ENCODE data around the gene ZFP90.
A peak's percentile ranks its signal among the peaks of the same experiment; 100 is the strongest.
"Not testable (repeated sequence)": the region's sequence is repeated elsewhere in the genome, so short reads cannot be mapped to it uniquely, and the experiment has no call there.

ZFP90 gene

DNA sequence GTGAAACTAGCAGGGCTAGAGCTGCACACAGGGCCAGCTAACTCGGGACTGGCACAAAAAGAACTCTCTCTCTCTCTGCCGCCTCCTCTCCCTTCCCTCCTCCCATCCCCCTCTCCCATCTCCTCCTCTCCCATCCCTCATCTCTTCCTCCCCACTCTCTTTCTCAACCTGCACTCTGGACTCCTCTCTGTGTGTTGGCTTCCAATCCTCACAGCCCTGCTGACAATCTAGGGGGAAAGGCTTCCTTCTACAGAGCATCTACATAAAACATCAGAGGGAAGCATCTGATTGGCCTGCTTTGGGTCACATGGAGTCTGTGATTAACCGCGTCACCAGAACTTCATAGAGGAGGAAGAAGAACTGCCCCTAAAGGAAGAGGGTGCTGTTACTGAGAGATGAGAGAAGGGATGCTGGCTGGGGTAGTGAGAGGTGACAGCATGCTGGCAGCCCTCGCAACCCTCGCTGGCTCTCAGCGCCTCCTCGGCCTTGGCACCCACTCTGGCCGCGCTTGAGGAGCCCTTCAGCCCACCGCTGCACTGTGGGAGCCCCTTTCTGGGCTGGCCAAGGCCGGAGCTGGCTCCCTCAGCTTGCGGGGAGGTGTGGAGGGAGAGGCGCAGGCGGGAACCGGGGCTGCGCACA is 12.8 kb upstream of the ZFP90 start:
- H3K27ac ChIP-seq (ENCODE audit: low read depth, low read length): no peak overlapping the region
- H3K4me3 ChIP-seq (ENCODE audit: low read length): no peak overlapping the region
- peaks cover 4% of the 10 kb centered on the region for H3K27me3 ChIP-seq (ENCODE audit: control insufficient read depth, insufficient read depth, low read length)
- no peak overlapping the region for H3K9ac ChIP-seq (ENCODE audit: low read length)
- H3K4me1 ChIP-seq (ENCODE audit: control insufficient read depth, insufficient read depth, low read length): peaks cover 9% of the 10 kb centered on the region
- H3K36me3 ChIP-seq (ENCODE audit: control insufficient read depth, insufficient read depth, low read length): no peaks in the 10 kb centered on the region

GRCh38 chr16:68526782-68527145 is 12.3 kb upstream of the ZFP90 start:
- H3K4me3 ChIP-seq (ENCODE audit: low read length): no peak overlapping the region
- H3K9ac ChIP-seq (ENCODE audit: low read length): no peak overlapping the region
- H3K27ac ChIP-seq (ENCODE audit: low read depth, low read length): no peak overlapping the region
- H3K36me3 ChIP-seq (ENCODE audit: control insufficient read depth, insufficient read depth, low read length): no peaks in the 10 kb centered on the region
- H3K4me1 ChIP-seq (ENCODE audit: control insufficient read depth, insufficient read depth, low read length): peaks cover 9% of the 10 kb centered on the region
- H3K27me3 ChIP-seq (ENCODE audit: control insufficient read depth, insufficient read depth, low read length): peaks cover 4% of the 10 kb centered on the region

GRCh38 chr16:68528233-68528632 is 10.9 kb upstream of the ZFP90 start:
- H3K27ac ChIP-seq (ENCODE audit: low read depth, low read length): no peak overlapping the region
- H3K4me3 ChIP-seq (ENCODE audit: low read length): no peak overlapping the region
- H3K27me3 ChIP-seq (ENCODE audit: control insufficient read depth, insufficient read depth, low read length): peaks cover 4% of the 10 kb centered on the region
- peaks cover 9% of the 10 kb centered on the region for H3K4me1 ChIP-seq (ENCODE audit: control insufficient read depth, insufficient read depth, low read length)
- H3K9ac ChIP-seq (ENCODE audit: low read length): no peak overlapping the region
- no peaks in the 10 kb centered on the region for H3K36me3 ChIP-seq (ENCODE audit: control insufficient read depth, insufficient read depth, low read length)

- Histone ChIP-seq H3K27me3 (ENCODE audit: control insufficient read depth, insufficient read depth, low read length) (peaks cover 4% of the 10 kb centered on the region), H3K4me3 (ENCODE audit: low read length) (peak overlapping the region; percentile 38), H3K9ac (ENCODE audit: low read length) (no peak overlapping the region), H3K27ac (ENCODE audit: low read depth, low read length) (no peak overlapping the region), H3K36me3 (ENCODE audit: control insufficient read depth, insufficient read depth, low read length) (no peaks in the 10 kb centered on the region), H3K4me1 (ENCODE audit: control insufficient read depth, insufficient read depth, low read length) (peaks cover 9% of the 10 kb centered on the region)
Observed at GRCh38 chr16:68528686-68529379, 10.3 kb upstream of the ZFP90 start.

DNA sequence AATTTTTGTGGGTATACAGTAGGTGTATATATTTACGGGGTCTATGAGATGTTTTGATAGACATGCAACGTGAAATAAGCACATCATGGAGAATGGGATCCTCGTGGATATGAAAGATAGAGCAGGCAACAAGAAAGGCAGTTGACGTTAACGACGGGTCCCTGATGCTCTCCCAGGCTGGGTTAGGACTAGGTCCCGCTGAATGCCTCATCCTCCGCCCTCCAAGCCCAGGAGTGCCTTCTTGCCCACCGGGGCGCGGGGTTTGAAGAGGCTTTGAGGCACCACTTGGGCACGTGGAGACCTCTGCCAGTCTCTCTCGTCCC is 9.5 kb upstream of the ZFP90 start:
- peaks cover 4% of the 10 kb centered on the region for H3K27me3 ChIP-seq (ENCODE audit: control insufficient read depth, insufficient read depth, low read length)

DNA sequence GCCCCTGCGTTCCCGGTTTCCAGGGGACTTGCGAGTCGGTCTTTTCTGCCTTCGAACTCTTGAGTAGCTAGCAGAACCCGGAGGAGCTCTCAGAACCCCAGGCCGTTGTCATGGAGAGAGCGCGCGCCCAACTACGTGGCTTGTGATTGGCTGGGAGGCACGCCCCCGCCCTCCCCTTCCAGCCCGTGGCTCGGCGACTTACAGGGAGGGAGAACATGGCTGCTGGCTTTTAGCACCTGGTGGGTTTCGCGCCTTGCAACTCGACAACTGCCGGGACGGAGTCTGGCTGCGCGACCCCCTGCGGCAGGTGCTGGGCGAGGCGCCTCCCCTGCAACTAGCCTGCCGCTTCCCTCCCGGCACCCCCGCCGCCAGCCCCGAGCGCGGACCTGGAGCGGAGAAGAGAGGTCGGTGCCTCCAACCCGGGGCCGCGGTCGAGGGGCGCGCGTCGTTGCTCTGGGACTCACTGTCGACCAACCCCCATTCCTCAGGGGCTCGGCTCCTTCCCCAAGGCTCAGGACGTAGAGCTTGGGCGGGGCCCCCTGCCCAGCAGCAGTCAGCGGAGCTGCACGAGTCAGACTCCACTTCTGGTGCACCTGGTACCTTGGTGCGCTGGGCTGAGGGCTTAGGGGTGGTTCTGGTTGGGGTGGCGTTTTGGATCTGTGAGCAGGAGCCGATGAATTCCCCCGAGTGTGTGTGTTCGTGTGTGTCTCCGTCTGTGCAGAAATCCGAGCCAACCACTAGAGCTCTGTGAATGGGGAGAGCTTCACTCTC is 9.0 kb upstream of the ZFP90 start:
- H3K36me3 ChIP-seq (ENCODE audit: control insufficient read depth, insufficient read depth, low read length): no peaks in the 10 kb centered on the region
- H3K9ac ChIP-seq (ENCODE audit: low read length): no peak overlapping the region
- H3K4me3 ChIP-seq (ENCODE audit: low read length): peak overlapping the region; percentile 78
- H3K27me3 ChIP-seq (ENCODE audit: control insufficient read depth, insufficient read depth, low read length): peaks cover 4% of the 10 kb centered on the region
- peaks cover 9% of the 10 kb centered on the region for H3K4me1 ChIP-seq (ENCODE audit: control insufficient read depth, insufficient read depth, low read length)
- H3K27ac ChIP-seq (ENCODE audit: low read depth, low read length): no peak overlapping the region

More for the DNA sequence above, 9.5 kb upstream of the ZFP90 start:
- Histone ChIP-seq H3K36me3 (ENCODE audit: control insufficient read depth, insufficient read depth, low read length) (no peaks in the 10 kb centered on the region), H3K9ac (ENCODE audit: low read length) (no peak overlapping the region), H3K4me1 (ENCODE audit: control insufficient read depth, insufficient read depth, low read length) (peaks cover 9% of the 10 kb centered on the region), H3K27ac (ENCODE audit: low read depth, low read length) (no peak overlapping the region), H3K4me3 (ENCODE audit: low read length) (peak overlapping the region; percentile 78)

DNA sequence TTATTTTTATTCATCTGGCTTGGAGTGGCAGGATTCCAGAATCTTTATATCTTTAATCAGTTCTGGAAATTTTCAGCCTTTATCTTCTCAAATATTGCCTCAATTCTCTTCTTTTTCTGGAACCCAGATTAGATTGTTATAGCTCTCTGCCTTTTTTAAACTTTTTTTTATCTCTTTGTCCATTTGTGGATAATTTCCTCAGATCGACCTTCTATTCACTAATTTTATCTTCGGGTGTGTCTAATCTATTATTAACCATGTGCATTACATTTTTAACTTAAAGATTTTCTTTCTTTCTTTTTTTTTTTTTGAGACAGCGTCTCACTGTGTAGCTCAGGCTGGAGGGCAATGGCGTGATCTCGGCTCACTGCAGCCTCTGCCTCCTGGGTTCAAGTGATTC is 5.2 kb upstream of the ZFP90 start:
- no peak overlapping the region for H3K27ac ChIP-seq (ENCODE audit: low read depth, low read length)
- no peaks in the 10 kb centered on the region for H3K36me3 ChIP-seq (ENCODE audit: control insufficient read depth, insufficient read depth, low read length)
- no peak overlapping the region for H3K9ac ChIP-seq (ENCODE audit: low read length)
- no peak overlapping the region for H3K4me3 ChIP-seq (ENCODE audit: low read length)
- H3K4me1 ChIP-seq (ENCODE audit: control insufficient read depth, insufficient read depth, low read length): peaks cover 7% of the 10 kb centered on the region
- H3K27me3 ChIP-seq (ENCODE audit: control insufficient read depth, insufficient read depth, low read length): peaks cover 4% of the 10 kb centered on the region

GRCh38 chr16:68535331-68535730 is 3.8 kb upstream of the ZFP90 start:
- Histone ChIP-seq H3K4me1 (ENCODE audit: control insufficient read depth, insufficient read depth, low read length) (peaks cover 2% of the 10 kb centered on the region), H3K27me3 (ENCODE audit: control insufficient read depth, insufficient read depth, low read length) (no peaks in the 10 kb centered on the region), H3K27ac (ENCODE audit: low read depth, low read length) (no peak overlapping the region), H3K9ac (ENCODE audit: low read length) (no peak overlapping the region), H3K4me3 (ENCODE audit: low read length) (no peak overlapping the region), H3K36me3 (ENCODE audit: control insufficient read depth, insufficient read depth, low read length) (no peaks in the 10 kb centered on the region)

GRCh38 chr16:68539711-68540239 is 684 bp downstream of the ZFP90 start:
- H3K27ac ChIP-seq (ENCODE audit: low read depth, low read length): no peak overlapping the region
- H3K36me3 ChIP-seq (ENCODE audit: control insufficient read depth, insufficient read depth, low read length): peaks cover 2% of the 10 kb centered on the region
- no peak overlapping the region for H3K9ac ChIP-seq (ENCODE audit: low read length)
- no peaks in the 10 kb centered on the region for H3K27me3 ChIP-seq (ENCODE audit: control insufficient read depth, insufficient read depth, low read length)
- H3K4me3 ChIP-seq (ENCODE audit: low read length): peak overlapping the region; percentile 64
- H3K4me1 ChIP-seq (ENCODE audit: control insufficient read depth, insufficient read depth, low read length): no peaks in the 10 kb centered on the region

GRCh38 chr16:68548947-68549346 is 9.9 kb downstream of the ZFP90 start:
- Histone ChIP-seq H3K27me3 (ENCODE audit: control insufficient read depth, insufficient read depth, low read length) (no peaks in the 10 kb centered on the region), H3K4me3 (ENCODE audit: low read length) (no peak overlapping the region), H3K27ac (ENCODE audit: low read depth, low read length) (no peak overlapping the region), H3K36me3 (ENCODE audit: control insufficient read depth, insufficient read depth, low read length) (peaks cover 16% of the 10 kb centered on the region), H3K9ac (ENCODE audit: low read length) (no peak overlapping the region), H3K4me1 (ENCODE audit: control insufficient read depth, insufficient read depth, low read length) (no peaks in the 10 kb centered on the region)

- Histone ChIP-seq H3K4me1 (ENCODE audit: control insufficient read depth, insufficient read depth, low read length) (no peaks in the 10 kb centered on the region), H3K9ac (ENCODE audit: low read length) (no peak overlapping the region), H3K27me3 (ENCODE audit: control insufficient read depth, insufficient read depth, low read length) (no peaks in the 10 kb centered on the region), H3K27ac (ENCODE audit: low read depth, low read length) (no peak overlapping the region), H3K36me3 (ENCODE audit: control insufficient read depth, insufficient read depth, low read length) (peaks cover 36% of the 10 kb centered on the region), H3K4me3 (ENCODE audit: low read length) (no peak overlapping the region)
Observed at GRCh38 chr16:68553186-68553585, 14.1 kb downstream of the ZFP90 start.

DNA sequence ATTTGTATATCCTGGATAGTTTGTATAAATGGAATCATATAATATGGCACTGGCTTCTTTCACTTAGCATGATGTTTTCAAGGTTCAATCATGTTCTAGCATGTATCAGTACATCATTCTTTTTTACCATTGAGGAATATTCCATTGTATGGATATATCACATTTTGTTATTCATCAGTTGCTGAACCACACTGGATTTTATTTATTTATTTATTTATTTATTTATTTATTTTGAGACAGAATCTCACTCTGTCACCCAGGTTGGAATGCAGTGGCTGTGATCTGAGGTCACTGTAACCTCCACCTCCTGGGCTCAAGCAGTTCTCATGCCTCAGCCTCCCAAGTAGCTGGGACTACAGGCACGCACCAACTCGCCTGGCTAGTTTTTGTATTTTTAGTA is 21.2 kb downstream of the ZFP90 start:
- H3K36me3 ChIP-seq (ENCODE audit: control insufficient read depth, insufficient read depth, low read length): peaks cover 62% of the 10 kb centered on the region
- not testable (repeated sequence) for H3K4me3 ChIP-seq (ENCODE audit: low read length); H3K27me3 ChIP-seq (ENCODE audit: control insufficient read depth, insufficient read depth, low read length); H3K4me1 ChIP-seq (ENCODE audit: control insufficient read depth, insufficient read depth, low read length); H3K9ac ChIP-seq (ENCODE audit: low read length); H3K27ac ChIP-seq (ENCODE audit: low read depth, low read length)
